GM18858 (cell line): ENCODE measurements around the gene PKN1.
"Not testable (repeated sequence)": the region's sequence is repeated elsewhere in the genome, so short reads cannot be mapped to it uniquely, and the experiment has no call there.

Source experiments
- ATAC-seq: cut with Tn5 transposase; IDR thresholded peaks from one replicate; pipeline ENCODE4 v1.9.1; 2021; ENCODE audit not compliant: unreplicated experiment

PKN1 gene

DNA sequence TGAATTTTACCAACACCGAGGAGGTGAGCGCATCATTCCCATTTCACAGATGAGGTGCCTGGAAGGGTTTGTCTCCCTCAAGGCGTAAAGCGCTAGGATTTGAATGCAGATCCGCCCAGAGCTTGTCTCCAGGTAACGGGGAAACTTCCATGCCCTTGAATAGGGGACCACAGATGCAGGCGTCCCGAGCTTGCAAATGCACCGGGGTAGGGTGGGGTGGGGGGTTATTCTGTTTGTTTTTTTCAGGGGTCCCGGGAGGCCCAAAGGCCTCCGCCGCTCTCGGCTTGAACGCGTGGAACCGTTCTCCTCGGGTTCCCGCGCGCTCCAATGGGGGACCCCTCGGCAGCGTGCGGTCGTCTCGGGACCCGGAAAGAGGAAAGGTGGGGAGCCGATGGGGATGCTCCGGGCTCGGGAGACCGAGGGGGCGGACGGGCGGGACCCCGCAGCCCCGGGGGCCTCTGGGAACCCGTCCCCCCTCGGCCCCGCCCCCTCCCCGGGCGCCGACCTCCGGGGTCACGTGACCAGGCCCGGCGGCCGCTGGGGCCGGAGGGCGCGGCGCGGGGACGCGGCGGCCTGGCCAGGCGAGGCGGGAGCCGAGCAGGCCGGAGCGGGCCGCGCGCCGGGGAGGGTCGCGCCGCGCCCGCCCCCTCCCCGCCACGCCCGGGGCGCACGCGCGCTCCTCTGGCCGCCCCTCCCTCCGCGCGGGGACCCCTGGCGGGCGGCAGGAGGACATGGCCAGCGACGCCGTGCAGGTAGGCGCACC lies at the start of gene PKN1:
PKN1 (plus strand) TSS at position 516 of the 763 bp plus-strand sequence; CDS start at position 732, 216 bp downstream.
- no peak for ATAC-seq

DNA sequence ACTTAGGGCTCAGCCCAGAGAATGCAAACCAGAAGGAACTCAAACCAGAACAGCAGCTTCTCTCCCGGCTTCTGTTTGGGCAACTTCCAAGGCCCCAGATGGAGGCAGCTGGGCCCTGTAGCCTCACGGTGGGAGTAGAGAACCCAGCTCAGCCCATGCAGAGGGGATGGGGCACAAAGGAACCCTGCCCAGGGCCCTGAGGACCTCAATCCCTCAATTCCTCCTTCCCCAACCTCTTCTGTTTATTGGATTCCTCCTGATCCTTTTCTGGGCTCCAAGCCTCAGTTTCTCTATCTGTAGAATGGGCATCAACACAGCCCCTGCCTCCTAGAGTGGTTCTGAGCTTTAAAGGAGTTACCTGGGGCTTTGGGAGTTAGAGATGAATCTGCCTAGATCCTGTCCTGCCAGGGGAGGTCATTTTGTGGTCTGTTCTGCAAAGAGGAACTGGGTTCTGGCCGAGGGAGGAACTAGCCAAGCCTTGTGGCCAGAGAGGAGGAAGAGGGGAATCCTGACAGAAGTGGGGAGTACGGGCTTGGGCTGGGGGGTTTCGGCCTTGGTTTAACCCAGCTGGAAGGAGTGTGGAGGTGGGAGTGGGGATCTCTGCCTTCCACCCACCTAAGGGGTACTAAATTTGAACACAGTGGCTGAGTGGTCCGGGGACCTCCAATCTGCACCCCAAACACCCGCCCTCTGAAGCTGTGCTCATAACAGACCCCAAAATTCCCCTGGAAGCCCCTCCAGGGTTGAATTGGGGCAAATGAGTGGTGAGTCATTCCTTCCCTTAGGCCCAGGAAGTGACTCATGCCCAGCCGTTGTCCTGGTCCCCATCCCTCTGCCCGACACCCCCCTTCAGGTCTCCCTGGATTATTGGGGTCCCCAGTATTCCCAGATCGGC lies 49.2 kb upstream of the PKN1 start:
- ATAC-seq = no peak

GRCh38 chr19:14385492-14385891 lies 47.6 kb upstream of the PKN1 start:
- ATAC-seq = no peak

GRCh38 chr19:14390548-14390947 lies 42.6 kb upstream of the PKN1 start:
- ATAC-seq = no peak

DNA sequence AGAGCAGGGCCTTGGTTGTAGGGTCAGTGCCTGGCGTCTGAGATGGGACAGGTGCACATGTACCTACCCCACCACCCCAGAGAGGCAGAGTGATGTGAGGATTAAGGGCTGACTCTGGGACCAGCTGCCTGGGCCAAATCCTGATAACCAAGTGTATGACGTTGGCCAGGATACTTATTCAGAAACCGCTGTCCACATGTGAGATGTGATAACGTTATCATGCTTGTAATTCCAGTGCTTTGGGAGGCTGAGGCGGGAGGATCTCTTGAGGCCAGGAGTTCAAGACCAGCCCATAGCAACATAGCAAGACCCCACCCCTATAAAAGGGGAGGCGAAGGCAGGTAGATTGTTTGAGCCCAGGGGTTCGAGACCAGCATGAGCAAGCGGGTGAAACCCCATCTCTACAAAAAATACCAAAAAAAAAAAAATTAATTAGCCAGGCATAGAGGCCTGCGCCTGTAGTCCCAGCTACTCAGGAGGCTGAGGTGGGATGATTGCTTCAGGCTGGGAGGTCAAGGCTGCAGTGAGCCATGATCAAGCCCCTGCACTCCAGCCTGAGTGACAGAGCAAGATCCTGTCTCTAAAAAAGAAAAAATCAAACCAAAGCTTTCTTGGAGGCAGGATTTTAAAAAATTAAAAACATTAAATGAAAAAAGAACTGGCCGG lies 41.8 kb upstream of the PKN1 start:
- ATAC-seq = no peak

GRCh38 chr19:14393329-14393728 lies 39.8 kb upstream of the PKN1 start:
- ATAC-seq = no peak

DNA sequence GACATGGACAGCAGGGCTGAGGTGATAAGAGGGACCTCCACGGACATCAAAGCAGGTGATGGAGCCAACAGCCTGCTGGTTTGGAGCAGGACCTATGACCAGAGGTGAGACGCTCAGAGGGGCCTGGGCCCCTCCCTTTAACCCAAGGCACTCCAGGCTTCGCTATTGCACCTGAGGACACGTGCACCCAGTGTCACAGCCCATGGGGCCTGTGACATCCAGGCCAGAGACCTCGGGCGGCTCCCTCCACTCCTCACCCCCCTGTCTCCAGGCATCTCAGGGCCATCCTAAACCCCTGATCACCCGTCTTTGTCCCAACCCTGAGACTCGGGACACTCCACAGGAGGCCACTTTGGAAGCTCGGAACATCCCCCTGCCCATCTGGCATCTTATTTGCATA lies 38.9 kb upstream of the PKN1 start:
- ATAC-seq = no peak

DNA sequence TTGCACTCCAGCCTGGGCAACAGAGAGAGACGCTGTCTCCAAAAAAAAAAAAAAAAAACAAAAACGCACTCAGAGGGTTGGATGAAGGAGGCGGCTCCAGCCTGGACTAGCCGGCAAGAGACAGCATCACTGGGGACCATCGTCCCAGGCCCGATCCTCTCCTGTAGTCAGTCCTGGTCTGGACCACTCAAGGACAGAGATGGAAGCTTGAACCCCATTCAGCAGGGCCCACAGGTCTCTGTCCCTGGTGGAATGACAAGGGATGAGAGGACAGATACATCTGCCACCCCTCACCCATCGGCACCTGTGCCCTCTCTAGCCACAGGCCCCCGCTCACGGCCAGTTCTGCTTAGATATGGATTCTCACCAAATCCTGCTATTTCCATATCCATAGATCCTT lies 37.8 kb upstream of the PKN1 start:
- ATAC-seq = no peak

- no peak for ATAC-seq
Measured at GRCh38 chr19:14395710-14396336, 37.3 kb upstream of the PKN1 start.

DNA sequence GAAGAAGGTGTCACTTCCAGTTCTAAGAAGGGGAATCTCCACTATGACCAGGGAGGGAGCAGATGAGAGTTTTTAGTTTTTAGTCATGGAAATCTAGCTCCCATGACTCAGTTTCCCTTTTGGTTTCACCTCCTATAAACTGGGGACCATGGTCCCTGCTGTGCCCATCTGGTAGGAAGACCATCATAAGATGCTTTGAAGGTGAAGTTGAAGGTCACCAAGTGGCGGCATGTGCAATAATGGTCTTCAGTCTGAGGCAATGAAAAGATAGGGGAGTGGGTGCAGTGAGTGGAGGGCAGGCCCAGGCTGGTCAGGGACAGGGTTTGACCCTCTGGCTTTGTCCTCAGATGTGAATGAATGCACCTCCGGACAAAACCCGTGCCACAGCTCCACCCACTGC lies 36.4 kb upstream of the PKN1 start:
- not testable (repeated sequence) for ATAC-seq

DNA sequence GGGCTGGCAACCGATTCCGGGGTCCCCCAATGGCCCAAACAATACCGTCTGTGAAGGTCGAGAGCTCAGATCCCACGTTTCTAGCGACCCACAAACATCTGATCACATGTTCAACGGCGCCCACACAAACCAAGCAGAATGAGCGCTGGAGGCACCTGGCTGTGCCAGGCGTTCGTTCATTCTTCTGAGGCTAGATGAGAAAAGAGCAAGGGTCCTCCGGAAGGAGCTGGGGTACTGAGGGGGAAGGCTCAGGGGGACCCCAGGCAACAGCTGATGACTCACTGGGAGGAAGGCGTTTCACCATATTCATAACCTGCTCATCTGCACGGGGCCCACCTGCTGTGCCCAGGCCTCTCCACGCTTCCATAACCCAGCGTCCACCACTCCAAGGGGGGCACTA lies 35.9 kb upstream of the PKN1 start:
- not testable (repeated sequence) for ATAC-seq

GRCh38 chr19:14400951-14401431 lies 32.1 kb upstream of the PKN1 start:
- ATAC-seq = no peak

- no peak for ATAC-seq
Measured at GRCh38 chr19:14401468-14402195, 31.5 kb upstream of the PKN1 start.

DNA sequence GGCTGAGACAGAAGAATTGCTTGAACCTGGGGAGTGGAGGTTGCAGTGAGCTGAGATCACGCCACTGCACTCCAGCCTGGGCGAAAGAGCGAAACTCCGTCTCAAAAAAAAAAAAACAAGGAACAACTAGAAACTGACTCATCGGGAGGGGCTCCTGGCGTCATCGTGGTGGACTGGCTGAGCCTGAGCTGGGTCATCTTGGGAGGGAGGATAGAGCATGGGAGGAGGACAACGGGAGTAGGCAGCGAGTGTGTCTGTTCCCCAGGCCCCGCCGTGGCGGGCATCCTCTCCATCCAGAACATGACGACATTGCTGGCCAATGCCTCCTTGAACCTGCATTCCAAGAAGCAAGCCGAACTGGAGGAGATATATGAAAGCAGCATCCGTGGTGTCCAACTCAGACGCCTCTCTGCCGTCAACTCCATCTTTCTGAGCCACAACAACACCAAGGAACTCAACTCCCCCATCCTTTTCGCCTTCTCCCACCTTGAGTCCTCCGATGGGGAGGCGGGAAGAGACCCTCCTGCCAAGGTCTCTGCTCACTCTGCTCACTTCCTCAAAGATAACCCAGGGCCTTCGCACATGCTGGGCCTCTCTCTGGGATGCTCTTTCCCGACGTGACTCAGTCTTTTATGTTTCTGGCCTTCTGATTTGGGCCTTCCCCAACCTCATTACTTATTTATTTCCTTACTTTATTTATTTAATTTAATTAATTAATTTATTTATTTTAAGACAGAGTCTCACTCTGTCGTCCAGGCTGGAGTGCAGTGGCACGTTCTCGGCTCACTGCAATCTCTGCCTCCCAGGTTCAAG lies 30.6 kb upstream of the PKN1 start:
- no peak for ATAC-seq

DNA sequence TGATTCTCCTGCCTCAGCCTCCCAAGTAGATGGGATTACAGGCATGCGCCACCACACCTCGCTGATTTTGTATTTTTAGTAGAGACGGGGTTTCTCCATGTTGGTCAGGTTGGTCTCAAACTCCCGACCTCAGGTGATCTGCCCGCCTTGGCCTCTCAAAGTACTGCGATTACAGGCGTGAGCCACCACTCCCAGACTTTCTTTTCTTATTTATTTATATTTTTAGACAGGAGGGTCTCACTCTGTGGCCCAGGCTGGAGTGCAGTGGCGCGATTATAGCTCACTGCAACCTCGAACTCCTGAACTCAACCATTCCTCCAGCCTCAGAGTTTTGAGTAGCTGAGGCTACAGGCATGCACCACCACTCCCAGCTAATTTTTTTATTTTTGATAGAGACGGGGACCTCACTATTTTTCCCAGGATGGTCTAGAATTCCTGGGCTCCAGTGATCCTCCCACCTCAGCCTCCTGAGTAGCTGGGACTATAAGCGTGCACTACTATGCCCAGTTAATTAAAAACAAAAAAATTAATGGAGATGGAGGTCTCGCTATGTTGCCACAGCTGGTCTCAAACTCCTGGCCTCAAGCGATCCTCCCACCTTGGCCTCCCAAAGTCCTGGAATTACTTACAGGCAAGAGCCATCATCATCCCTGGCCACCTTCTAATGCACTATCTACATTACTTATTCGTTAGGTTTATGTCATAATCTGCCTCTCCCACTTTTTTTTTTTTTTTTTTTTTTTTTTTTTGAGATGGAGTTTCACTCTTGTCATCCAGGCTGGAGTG lies 29.8 kb upstream of the PKN1 start:
- ATAC-seq = not testable (repeated sequence)

DNA sequence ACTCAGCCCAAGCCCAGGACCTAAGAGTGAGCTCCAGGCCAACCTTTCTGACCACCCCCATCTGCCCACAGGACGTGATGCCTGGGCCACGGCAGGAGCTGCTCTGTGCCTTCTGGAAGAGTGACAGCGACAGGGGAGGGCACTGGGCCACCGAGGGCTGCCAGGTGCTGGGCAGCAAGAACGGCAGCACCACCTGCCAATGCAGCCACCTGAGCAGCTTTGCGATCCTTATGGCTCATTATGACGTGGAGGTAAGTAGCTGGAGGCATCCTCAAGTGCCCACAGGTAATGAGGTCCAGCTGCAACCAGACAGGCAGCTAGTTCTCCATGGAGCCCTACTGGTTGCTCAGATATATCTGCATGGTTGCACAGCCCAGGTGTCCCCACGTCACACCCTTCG lies 28.8 kb upstream of the PKN1 start:
- ATAC-seq = no peak

GRCh38 chr19:14405380-14405757 lies 27.7 kb upstream of the PKN1 start:
- ATAC-seq = no peak

GRCh38 chr19:14405758-14406644 lies 27.1 kb upstream of the PKN1 start:
- ATAC-seq = peak; percentile 47
